GM11168 (cell line): ENCODE results near the gene ARFGAP1.

Experiments
- in situ Hi-C: fragments of 300-500 bp; cut with MboI; formaldehyde crosslinking; loops from one replicate; pipeline ENCODE4 v1.12.0; 2022; ENCODE audit warnings: low sequenced_read_pairs; ENCODE audit not compliant: unreplicated experiment

The ARFGAP1 gene

DNA sequence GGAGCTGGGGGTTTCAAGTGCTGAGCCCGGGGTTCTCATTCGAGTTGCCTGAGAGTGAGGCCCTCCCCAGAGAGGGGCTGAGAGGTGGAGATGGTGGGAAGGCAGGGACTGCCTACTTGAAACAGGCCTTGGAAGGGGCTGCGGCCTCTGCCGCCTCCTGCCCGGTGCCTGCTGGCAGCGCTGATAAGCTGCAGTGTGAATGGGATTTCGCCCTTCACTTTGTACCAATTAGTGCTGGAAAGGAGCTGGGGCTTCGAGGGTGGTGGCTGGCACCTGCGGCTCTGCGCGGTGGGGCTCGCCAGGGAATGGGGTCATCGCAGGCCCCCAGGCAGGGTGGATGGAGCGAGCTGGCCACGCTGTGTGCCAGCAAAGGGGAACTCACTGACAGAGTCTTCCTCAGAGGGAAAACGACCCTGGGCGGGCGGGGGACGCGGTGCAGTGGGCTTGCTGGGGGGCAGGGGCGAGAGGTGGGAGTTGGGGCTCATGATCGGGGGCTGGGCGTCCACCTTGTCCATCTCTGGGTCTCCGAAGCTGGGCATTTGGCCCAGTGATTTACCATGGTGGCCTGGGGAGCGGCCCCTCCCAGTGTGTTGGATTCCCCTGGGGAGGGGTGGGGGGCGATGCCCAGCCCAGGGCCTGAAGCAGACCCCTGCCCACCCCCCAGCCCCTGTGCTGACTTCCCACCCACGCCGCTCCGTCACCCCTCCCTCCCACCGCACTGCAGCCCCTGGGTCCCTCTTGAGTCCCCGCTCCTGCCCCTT lies 43.3 kb downstream of the ARFGAP1 start:
- in situ Hi-C loops, result no loop called here

DNA sequence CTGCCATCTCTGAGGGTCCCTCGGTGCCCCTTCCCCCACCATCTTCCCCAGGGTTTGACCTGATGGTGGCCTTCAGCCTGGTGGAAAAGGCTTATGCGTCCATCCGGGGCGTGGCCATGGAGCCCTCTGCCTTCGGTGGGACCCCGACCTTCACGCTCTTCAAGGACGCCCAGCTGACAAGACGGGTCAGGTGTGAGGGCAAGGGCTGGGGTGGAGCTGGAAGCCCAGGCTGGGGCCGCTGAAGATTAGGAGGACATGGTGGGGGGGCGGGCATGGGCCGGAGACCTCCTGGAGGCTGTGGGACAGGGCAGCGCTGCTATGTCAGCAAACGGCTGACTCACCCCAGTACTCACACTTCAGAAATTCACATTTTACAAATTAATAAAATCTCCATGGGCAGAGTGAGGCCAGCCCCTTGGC lies 43.9 kb downstream of the ARFGAP1 start:
- in situ Hi-C loops, result no loop called here

DNA sequence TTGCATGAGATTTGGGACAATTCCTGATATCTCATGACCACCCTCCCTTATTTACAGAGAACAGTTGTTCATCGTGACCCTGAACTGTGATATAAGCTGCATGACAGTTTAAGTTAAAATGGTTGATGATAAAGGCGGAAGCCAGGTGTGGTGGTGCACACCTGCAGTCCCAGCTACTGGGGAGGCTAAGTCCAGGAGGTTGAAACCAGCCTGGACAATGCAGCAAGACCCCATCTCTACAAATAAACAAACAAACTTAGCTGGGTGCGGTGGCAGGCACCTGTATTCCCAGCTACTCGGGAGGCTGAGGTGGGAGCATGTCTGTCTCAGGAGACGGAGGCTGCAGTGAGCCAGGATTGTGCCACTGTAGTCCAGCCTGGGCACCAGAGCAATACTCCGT lies 44.4 kb downstream of the ARFGAP1 start:
- in situ Hi-C loops, result no loop called here

DNA sequence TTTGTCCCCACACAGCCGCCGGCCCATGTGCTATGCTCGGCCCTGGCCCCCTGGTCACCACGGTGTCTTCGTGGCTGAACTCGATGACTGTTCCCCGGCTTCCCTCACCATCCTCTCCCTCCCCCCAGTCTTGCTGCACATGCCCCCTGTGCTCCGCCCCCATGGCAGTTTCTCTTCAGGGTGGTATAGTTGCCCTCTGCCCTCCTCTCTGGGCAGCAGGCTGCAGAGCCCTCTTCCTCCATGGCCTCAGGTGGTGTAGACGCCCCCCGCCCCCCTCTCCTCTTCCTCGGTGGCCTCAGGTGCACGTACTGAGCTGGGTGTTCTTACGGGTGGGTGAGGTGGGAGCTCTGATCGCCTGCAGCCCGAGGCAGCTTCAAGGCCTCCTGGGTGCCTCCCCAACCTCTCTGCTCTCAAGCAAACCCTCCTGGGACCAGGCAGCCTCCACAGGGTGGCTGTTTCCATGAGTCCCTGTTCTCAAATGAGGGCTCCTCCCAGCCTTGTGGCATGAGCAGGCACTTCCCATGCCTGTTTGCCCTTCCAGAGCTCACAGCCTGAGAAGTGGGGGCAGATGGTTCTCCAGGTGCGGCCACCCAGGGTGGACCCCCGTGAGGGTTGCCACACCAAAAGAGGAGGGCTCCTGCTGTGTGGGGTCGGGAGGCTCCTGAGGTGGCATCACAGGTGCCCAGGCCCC lies 45.1 kb downstream of the ARFGAP1 start:
- in situ Hi-C loops, result no loop called here

DNA sequence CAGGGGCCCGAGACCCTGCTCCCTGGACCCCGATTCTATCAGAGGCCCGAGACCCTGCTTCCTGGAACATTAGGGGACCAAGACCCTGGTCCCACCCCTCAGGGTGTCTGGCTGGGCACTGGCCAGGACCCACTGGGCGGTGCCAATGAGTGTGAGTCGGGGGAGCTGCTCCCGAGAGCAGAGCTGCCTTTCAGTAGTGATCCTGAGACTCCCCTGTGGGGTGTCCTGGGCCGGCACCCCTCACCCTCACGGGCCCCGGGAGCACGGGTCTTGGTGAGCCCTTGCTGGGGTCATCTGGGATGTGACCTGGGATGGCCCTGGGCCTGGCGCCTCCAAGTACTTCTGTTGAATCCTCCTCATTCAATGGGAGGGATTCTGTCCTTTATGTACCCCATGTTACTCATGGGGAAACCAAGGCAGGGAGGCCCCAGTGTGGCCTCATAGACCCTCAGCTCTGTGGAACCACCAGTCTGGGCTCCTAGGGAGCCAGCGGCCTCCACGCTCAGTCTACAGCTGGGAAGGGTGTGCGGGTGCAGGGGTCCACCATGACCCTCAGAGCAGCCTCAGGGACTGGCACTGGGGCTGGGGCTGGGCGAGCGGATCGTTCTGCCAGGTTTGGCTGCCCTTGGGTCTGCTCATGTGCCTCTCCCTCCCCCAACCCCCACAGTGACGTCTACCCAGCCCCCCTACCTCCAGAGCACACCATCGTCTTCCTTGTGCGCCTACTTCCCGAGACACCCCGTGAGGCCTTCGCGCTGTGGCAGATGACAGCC lies 46.0 kb downstream of the ARFGAP1 start:
- in situ Hi-C loops, result no loop called here

DNA sequence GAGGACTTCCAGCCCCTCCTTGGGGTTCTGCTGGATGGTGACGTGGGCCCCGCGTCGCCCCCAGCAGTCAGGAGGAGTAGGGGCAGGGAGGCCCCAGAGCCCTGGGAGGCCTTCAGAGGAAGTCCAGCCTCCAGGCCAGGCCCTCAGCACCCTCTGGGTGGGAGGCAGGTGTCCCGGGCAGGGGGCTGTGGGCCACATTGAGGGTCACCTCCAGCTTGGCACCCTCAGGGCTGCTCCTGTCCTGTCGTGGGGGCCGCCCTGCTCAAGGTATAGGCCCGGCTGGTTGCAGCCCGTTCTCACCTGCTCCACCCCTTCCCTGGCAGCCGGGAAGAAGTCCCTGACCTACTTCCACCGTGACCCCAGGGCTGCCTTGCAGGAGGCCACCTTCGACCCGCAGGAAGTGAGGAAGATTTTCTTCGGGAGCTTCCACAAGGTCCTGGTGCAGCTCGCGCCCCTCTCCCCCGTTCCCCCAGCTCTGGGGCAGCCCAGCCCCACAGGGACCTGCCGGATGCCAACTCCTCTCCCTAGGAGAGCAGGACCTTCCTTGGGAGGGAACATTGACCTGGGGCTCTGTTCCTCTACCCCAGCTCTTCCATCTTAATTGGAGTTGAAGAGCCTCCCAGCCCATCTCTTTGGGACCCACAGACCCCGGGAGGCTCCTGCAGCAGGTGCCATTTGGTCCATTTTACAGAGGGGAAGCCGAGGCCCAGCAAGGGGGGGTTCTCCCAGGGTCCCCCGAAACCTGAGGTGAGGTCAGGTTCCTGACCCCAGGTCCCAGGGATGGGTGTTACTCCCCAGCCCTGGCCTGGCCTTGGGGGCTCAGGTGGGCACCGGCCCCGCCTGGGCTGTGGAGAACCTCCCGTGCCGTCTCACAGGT lies 46.8 kb downstream of the ARFGAP1 start:
- in situ Hi-C loops, result no loop called here

DNA sequence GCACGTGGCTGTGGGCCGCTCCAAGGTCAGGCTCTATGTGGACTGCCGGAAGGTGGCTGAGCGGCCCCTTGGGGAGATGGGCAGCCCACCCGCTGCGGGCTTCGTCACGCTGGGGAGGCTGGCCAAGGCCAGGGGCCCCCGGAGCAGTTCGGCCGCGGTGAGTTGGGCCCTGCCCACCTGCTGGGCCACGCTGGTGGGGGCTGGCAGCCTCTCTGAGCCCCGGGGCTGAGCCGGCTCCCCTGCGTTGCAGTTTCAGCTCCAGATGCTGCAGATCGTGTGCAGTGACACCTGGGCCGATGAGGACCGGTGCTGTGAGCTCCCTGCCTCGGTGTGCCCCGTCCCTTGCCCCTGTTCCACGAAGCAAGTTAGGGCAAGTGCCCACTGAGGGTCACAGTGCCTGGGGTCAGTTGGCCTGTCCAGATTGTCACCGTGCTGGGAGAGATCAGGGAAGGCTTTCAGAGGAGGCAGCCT lies 47.5 kb downstream of the ARFGAP1 start:
- in situ Hi-C loops, result no loop called here

DNA sequence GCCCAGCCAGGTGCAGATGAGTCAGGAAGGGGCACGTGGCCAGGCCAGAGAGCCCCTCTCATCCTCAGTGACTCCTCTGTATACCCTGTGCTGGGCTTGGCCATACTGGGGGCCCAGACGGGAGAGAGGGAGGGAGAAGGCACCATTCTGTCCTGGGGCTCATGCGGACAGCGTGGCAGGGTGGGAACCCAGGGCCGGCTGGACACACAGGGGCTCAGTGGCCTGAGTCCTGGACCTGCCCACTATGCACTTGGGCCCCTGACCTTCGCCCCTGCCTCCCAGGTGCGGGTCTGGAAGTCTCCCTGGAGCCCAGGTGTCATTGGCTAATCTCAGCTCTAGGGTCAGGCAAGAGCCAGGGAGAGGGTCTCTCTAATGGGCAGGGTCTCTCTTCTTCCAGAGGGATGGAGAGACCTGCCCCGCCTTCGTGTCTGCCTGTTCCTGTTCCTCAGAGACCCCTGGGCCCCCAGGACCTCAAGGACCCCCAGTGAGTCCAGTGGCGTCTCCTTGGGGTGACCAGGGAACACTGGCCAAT lies 48.1 kb downstream of the ARFGAP1 start:
- in situ Hi-C loops, result no loop called here

DNA sequence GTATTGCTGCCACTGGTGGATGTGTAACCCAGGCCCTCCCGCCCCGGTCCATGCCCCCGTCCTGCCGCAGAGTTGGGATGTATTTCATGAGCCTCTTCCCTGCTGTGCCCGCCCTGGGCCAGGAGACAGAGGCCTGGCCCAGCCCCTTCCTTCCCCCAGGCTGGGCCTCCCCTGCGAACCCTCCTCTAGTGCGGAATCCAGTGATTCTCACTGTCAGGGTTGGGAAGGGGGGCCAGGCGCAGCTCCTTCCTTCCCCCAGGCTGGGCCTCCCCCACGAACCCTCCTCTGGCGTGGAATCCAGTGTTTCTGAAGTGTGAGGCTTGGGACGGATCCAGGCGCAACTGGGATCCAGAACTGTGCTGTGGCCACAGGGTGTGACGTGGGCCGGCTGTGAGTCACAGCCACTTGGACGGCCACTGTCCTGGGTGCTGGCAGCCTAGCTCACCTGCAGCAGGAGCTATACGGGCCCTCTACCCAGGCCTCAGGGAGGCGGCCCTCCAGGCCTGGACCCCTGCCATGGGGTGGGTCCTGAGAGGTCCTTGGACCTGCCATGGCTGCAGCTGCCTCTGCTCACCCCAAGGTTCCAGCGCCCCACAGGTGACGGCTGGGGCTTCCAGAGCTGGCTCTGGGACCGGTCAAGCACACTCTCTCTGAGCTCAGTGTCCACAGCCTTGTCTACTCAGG lies 48.7 kb downstream of the ARFGAP1 start:
- in situ Hi-C loops, result no loop called here

DNA sequence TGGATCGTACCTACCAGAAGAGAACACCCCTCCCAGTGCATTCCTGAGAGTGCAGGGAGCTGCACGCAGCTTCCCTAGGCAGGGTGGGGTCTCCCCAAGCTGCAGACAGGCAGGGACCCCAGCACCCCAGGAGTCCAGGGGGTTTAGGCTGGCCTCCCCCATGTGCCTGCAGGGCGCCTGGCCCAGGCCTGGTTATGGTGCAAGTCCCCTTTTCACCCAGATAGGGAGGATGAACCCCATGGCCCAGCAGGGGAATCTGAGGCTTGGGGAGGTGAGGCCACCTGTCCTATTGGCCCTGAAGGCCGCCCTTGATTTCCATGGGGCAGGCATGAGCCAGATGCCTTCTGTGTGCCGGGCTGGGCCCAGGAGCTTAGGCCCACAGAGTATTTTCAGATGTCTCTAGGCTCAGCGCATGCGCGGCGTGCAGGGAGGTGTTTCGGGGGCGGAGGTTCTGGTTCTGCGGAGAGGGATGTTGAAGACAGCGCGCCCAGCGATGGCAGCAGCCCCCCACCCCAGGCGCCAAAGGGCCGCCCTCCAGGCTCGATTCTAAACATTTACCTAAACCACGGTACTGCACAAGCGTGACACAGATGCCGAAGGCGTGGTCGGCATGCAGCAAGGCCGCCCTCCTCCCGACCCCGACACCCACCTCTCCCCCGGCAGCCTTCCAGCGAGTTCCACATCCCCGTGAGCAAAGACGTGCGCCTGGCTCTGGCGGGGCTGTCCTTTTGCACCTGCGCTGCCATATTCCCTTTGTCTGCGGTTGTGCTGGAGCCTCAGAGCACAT lies 49.7 kb downstream of the ARFGAP1 start:
- in situ Hi-C loops, result no loop called here

DNA sequence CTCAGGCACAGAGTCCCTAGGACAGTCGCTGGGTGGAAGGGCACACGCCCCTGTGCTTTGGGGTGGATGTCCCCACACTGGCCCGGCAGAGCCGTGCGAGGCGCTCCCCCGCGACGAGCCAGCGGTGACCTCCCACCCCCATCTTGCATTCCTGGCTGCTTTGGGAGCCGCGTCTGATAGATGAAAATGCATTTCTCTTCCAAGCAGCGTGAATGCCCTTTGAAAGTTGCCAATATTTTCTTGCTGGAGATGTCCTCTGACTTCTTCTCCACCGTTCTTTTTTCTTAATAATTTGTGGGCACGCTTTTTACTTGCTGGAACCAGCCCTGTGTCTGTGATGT lies 50.3 kb downstream of the ARFGAP1 start:
- in situ Hi-C loops, result no loop called here

DNA sequence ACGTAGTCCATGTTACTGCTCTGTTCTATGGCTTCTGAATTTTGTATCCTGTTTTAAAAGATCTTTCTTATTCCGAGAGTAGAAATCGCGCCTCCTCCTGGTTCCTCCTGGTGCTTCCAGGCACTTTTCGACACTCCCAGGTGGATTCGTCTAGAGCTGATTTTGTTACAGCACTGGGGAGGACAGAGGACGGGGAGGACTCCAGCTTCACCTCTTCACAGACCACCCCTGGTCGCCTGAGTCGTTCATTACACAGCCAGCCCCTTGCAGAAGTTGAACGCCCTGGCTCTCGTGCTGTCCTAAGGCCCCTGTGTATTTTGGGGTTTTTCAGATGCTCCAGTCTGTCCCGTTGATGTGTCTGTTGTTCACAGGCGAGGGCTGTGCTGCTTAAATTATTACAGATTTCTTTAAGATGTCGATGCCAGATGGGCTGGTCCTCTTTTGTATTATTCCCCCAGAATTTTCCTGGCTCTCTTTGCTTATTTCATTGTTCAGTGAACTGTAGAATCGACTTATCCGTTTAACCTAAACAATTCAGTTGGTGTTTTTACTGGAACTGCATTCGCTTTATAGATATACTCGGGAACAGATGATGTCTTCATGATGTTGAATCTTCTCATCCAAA lies 50.9 kb downstream of the ARFGAP1 start:
- in situ Hi-C loops, result no loop called here

DNA sequence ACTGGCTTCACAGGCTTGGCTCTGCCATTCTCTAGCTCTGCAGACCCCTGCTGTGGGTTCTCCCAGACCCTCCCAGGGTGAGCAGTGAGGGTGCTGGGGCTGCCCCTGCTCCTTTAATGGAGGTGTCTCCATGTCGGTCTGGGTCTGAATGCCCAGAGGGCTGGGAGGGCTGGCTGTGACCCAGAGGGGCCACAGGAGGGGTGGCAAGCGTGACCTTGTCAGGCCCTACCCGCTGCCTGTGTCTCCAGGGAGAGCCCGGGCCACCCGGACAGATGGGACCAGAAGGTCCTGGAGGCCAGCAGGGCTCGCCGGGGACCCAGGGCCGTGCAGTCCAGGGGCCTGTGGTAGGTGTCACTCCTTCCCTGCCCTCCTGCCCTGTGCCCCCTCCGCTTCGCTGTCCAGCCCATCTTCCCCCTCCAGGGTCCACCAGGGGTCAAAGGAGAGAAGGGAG lies 52.4 kb downstream of the ARFGAP1 start:
- in situ Hi-C loops, result no loop called here

DNA sequence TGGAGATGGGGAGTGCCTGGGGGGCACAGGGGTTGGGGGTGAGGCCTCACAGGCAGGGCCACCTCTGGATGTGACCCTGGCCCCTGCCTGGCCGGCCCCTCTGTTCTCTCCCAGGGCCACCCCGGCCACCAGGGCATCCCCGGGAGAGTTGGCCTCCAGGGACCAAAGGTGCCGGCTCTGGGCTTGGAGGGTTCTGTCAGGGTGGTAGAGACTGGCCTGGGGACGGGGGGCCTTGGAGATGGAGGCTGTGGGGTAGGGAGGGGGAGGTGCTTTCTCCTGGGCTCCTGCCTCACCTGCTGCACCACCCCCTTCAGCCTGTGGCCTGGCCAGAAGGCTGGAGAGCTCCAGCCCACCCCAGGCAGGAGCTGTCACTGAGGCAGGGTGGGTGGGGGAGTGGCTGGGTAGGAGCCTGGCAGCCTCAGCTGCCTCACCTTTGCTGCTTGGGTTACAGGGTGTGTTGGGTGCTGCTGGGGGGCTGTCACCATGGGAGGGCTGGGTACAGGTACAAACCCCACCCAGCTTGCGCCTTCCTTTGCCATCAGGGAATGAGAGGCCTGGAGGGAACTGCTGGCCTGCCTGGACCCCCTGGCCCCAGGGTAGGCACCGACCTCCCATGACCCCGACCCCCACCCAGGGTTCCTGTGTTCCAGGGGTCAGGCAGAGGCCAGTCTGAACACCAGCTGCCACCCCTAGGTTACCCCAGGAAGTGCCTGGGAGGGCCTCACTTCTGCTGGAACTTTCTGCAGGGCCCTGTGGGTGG lies 53.1 kb downstream of the ARFGAP1 start:
- in situ Hi-C loops, result no loop called here

DNA sequence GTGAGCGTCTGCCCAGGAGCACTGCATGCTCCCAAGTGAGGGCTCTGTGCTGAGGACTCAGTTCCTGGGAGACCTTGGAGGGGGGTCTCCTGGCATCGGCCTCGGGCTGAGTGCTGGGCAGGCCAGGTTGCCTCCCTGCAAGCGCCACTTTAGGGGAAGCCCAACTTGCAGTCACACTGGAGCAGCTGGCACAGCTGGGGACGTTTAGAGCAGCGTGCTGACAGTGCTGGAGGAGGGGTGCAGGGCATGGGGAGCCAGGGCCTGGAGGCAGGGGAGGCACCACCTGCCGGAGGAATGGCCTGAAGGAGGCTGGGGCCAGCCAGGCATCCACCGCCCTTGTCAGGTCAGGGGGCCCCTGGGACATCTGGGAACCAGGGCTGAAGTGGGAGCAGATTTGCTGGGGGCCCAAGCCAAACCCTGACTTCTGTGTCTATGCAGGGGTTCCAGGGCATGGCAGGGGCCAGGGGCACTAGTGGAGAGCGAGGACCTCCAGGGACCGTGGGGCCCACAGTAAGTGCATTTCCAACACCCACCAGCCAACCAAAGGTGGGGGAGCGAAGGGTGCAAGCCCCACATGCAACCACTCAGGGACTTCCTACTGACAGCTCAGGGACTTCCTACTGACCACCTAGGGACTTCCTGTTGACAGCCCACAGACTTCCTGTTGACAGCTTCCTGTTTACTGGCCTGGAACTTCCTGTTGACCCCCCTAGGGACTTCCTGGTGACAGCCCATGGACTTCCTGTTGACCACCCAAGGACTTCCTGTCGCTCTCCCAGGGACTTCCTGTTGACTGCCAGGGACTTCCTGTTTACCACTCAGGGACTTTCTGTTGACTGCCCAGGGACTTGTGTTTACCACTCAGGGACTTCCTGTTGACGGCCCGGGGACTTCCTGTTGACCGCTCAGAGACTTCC lies 54.0 kb downstream of the ARFGAP1 start:
- in situ Hi-C loops, result no loop called here

DNA sequence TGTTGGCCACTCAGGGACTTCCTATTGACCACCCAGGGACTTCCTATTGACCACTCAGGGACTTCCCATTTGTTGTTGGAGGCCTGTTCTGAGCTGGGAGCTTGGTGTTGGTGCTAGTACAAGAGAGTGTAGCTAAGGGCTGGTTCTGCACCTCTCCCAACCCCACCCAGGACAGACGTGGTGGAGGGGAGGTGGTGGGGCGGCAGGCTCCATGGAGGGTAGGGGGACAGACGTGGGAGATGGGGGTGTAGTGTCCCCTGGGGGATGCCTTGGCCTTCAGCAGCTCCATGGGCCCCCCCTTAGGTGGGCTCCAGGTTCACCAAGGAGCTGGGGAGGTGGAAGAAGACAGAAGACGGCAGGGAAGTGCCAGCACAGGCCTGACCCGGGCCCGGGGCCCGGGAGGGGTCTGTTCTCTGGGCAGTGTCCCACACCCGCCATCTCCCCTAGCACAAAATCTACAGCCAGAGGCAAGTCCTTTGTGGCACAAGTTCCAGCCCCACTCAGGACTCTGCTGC lies 54.7 kb downstream of the ARFGAP1 start:
- in situ Hi-C loops, result no loop called here
